ENCODE data around the gene HRCT1. TPM values are rescaled to one million over a fixed set of nuclear protein-coding genes. Genes with fewer than 3 reads are reported as not detected.

Gene HRCT1
- total RNA-seq, 2 donors from 2014 or later: not detected

GRCh38 chr9:35907711-35908503 lies 1.9 kb downstream of the HRCT1 start:
- Histone ChIP-seq H3K36me3 (ENCODE audit: control insufficient read depth, insufficient read depth, low read length) (no peaks in the 10 kb centered on the region), H3K4me1 (ENCODE audit: control insufficient read depth, insufficient read depth, low read length) (peaks cover 13% of the 10 kb centered on the region), H3K27me3 (ENCODE audit: control insufficient read depth, insufficient read depth, low read length, poor library complexity, severe bottlenecking) (no peaks in the 10 kb centered on the region), H3K9ac (ENCODE audit: extremely low read depth, low read length, poor library complexity, severe bottlenecking) (peak overlapping the region; percentile 8), H3K4me3 (ENCODE audit: low read length) (no peak overlapping the region), H3K27ac (ENCODE audit: low read depth, low read length) (peak overlapping the region; percentile 85), H3K9me3 (ENCODE audit: control insufficient read depth, low read length) (no peaks in the 10 kb centered on the region)
- peaks cover 11% of the 10 kb centered on the region for H3K27me3 Mint-ChIP-seq (ENCODE audit: insufficient read depth)
- TF ChIP-seq CTCF (conservative IDR thresholded peaks at IDR 0.05): no peak
- H3K4me1 Mint-ChIP-seq: peaks cover 29% of the 10 kb centered on the region
- no peaks in the 10 kb centered on the region for H3K36me3 Mint-ChIP-seq (ENCODE audit: low read depth)
- no peaks in the 10 kb centered on the region for H3K9me3 Mint-ChIP-seq
- DNase-seq: peak; percentile 90
- peak overlapping the region; percentile 87 for H3K27ac Mint-ChIP-seq
- no peak overlapping the region for H3K4me3 Mint-ChIP-seq
- 44 to 54% methylated on average over 9 to 13 of the region's 13 CpGs for WGBS, 2 experiments (ENCODE audit: insufficient coverage in 1 of 2, insufficient read length in 1 of 2)

- Histone ChIP-seq H3K27me3 (ENCODE audit: control insufficient read depth, insufficient read depth, low read length, poor library complexity, severe bottlenecking) (no peaks in the 10 kb centered on the region), H3K9ac (ENCODE audit: extremely low read depth, low read length, poor library complexity, severe bottlenecking) (no peak overlapping the region), H3K9me3 (ENCODE audit: control insufficient read depth, low read length) (no peaks in the 10 kb centered on the region), H3K4me1 (ENCODE audit: control insufficient read depth, insufficient read depth, low read length) (peaks cover 13% of the 10 kb centered on the region), H3K27ac (ENCODE audit: low read depth, low read length) (peak overlapping the region; percentile 85), H3K4me3 (ENCODE audit: low read length) (no peak overlapping the region), H3K36me3 (ENCODE audit: control insufficient read depth, insufficient read depth, low read length) (no peaks in the 10 kb centered on the region)
- no peak for DNase-seq
- Mint-ChIP-seq H3K4me3 (no peak overlapping the region), H3K27me3 (ENCODE audit: insufficient read depth) (peaks cover 11% of the 10 kb centered on the region), H3K9me3 (no peaks in the 10 kb centered on the region), H3K36me3 (ENCODE audit: low read depth) (no peaks in the 10 kb centered on the region), H3K4me1 (peaks cover 29% of the 10 kb centered on the region), H3K27ac (peak overlapping the region; percentile 44)
- no peak for TF ChIP-seq CTCF (conservative IDR thresholded peaks at IDR 0.05)
- 85 to 93% methylated on average over 7 to 9 of the region's 9 CpGs for WGBS, 2 experiments (ENCODE audit: insufficient coverage in 1 of 2, insufficient read length in 1 of 2)
Measured at GRCh38 chr9:35908504-35909125, 2.6 kb downstream of the HRCT1 start.

- Histone ChIP-seq H3K4me3 (ENCODE audit: low read length) (no peak within 1 kb of the TSS), H3K4me1 (ENCODE audit: control insufficient read depth, insufficient read depth, low read length) (peaks cover 13% of the 10 kb centered on the region), H3K9ac (ENCODE audit: extremely low read depth, low read length, poor library complexity, severe bottlenecking) (no peak within 1 kb of the TSS), H3K36me3 (ENCODE audit: control insufficient read depth, insufficient read depth, low read length) (no peaks in the 10 kb centered on the region), H3K9me3 (ENCODE audit: control insufficient read depth, low read length) (no peaks in the 10 kb centered on the region), H3K27me3 (ENCODE audit: control insufficient read depth, insufficient read depth, low read length, poor library complexity, severe bottlenecking) (no peaks in the 10 kb centered on the region), H3K27ac (ENCODE audit: low read depth, low read length) (peak within 1 kb of the TSS; percentile 85)
- Mint-ChIP-seq H3K4me1 (peaks cover 29% of the 10 kb centered on the region), H3K36me3 (ENCODE audit: low read depth) (no peaks in the 10 kb centered on the region), H3K27ac (peak within 1 kb of the TSS; percentile 75), H3K4me3 (no peak within 1 kb of the TSS), H3K27me3 (ENCODE audit: insufficient read depth) (peaks cover 11% of the 10 kb centered on the region), H3K9me3 (no peaks in the 10 kb centered on the region)
- WGBS, 2 experiments (ENCODE audit: insufficient coverage in 1 of 2, insufficient read length in 1 of 2): 91 to 93% methylated on average over 10 to 11 of the region's 11 CpGs
- DNase-seq: peak; percentile 73
- no peak for TF ChIP-seq CTCF (conservative IDR thresholded peaks at IDR 0.05)
Measured at GRCh38 chr9:35909274-35909673, 3.3 kb downstream of the HRCT1 start, which contains the start of gene SPAAR. SPAAR (plus strand) TSS chr9:35909490; CDS start chr9:35910464, 974 bp downstream.
